Ovary (tissue), 3 donors: ENCODE results near the gene CDH18.

ENCODE experiments used
- CTCF ChIP-seq, 3 donors: fragments of 450-650 bp in 2 of 3; fragments of 200-600 bp in 1 of 3; IDR thresholded peaks; one replicate each; pipeline versions ENCODE4 v1.5.1 to v1.8.0; 2016 to 2022; ENCODE audit warnings: antibody characterized with exemption in 3 of 3, mild to moderate bottlenecking in 1 of 3
- EP300 ChIP-seq: sonication (generic); formaldehyde crosslinking; IDR thresholded peaks from one replicate; pipeline ENCODE4 v1.6.1; 2017; ENCODE audit warnings: antibody characterized with exemption
- POLR2A ChIP-seq: fragments of 450-650 bp; IDR thresholded peaks from one replicate; pipeline ENCODE4 v1.6.1; 2017; ENCODE audit warnings: antibody characterized with exemption, mild to moderate bottlenecking, moderate library complexity
- donor health status: DM: no; HTN: no; CAD: no.

GRCh38 chr5:19605846-19606407 lies 382.1 kb downstream of the CDH18 start:
- TF ChIP-seq CTCF (IDR thresholded peaks at IDR 0.05) (no peak), POLR2A (no peak), EP300 (no peak)
